ENCODE data around the gene PLXNA4. TPM values are rescaled to one million over a fixed set of nuclear protein-coding genes. Genes with fewer than 3 reads are reported as not detected.

PLXNA4 gene
- total RNA-seq, 2 donors from 2014 or later, result 12.2 to 27.7 TPM

DNA sequence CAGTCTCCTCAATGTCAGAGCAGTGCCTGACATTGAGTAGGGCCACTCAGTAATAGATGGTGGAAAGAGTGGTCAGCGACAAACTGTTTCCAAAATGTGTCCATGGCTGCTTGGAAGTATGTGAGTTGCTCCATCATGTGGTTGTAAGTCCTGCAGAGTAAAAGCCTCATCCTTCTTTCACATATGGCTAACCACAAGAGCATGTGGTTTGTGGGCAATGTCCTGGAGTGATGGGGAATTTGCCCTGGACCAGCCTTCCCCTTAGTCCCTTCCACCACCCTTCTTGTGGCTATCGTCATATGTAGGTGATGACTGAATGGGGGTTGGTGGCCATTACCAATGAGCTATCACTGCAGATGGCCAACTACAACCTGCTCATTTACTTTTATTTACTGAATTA is 33.0 kb upstream of the PLXNA4 start:
- Histone ChIP-seq H3K4me1 (ENCODE audit: control insufficient read depth in 1 of 2, low read depth in 2 of 2) (no peaks in the 10 kb centered on the region), H3K9me3 (no peaks in the 10 kb centered on the region), H3K27ac (no peak overlapping the region), H3K4me3 (no peak overlapping the region), H3K27me3 (replicated peaks; ENCODE audit: insufficient read depth) (no peaks in the 10 kb centered on the region), H3K36me3 (no peaks in the 10 kb centered on the region)
- no peak for ATAC-seq (ENCODE audit: insufficient number of reproducible peaks, low FRiP score, low read depth)
- TF ChIP-seq, protein P1, sequence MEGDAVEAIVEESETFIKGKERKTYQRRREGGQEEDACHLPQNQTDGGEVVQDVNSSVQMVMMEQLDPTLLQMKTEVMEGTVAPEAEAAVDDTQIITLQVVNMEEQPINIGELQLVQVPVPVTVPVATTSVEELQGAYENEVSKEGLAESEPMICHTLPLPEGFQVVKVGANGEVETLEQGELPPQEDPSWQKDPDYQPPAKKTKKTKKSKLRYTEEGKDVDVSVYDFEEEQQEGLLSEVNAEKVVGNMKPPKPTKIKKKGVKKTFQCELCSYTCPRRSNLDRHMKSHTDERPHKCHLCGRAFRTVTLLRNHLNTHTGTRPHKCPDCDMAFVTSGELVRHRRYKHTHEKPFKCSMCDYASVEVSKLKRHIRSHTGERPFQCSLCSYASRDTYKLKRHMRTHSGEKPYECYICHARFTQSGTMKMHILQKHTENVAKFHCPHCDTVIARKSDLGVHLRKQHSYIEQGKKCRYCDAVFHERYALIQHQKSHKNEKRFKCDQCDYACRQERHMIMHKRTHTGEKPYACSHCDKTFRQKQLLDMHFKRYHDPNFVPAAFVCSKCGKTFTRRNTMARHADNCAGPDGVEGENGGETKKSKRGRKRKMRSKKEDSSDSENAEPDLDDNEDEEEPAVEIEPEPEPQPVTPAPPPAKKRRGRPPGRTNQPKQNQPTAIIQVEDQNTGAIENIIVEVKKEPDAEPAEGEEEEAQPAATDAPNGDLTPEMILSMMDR (IDR thresholded peaks at IDR 0.05), result no peak
- no peak for DNase-seq (ENCODE audit: low spot score)

DNA sequence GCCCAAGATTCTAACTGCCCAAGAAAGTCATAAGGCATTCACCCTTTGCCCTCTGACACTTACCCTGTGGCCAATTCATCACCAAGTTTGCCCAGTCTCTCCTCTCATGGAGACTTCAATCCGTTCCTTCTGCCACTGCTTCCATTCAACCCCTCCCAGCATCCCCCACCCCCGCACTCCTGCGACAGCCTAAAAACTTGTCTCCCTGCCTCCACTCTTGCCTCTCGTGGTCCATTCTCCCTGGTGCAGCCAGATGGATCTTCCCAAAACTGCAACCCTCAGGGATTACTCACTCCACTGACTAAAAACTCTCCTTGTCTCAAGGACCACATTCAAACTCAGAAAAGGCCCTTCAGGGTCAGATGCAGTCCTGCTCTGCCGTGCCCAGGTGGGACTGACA is 32.3 kb upstream of the PLXNA4 start:
- no peak for DNase-seq (ENCODE audit: low spot score)
- TF ChIP-seq, protein P1 (IDR thresholded peaks at IDR 0.05), result no peak
- no peaks in the 10 kb centered on the region for H3K27me3 ChIP-seq (replicated peaks; ENCODE audit: insufficient read depth)
- no peak for ATAC-seq (ENCODE audit: insufficient number of reproducible peaks, low FRiP score, low read depth)
- no peaks in the 10 kb centered on the region for H3K36me3 ChIP-seq
- no peak overlapping the region for H3K4me3 ChIP-seq
- H3K4me1 ChIP-seq (ENCODE audit: control insufficient read depth in 1 of 2, low read depth in 2 of 2), result no peaks in the 10 kb centered on the region
- H3K27ac ChIP-seq, result no peak overlapping the region
- H3K9me3 ChIP-seq, result no peaks in the 10 kb centered on the region

DNA sequence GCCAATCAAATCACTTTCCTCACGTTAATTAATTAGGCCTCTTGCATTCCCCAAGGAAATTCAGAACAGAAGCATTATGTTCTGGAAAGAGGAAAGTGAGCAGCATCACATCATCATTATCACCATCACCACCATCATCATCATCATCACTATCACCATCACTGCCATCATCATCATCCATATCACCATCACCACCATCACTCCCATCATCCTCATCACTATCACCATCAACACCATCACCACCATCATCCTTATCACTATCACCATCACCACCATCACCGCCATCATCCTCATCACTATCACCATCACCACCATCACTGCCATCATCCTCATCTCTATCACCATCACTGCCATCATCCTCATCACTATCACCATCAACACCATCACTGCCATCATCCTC is 31.4 kb upstream of the PLXNA4 start:
- TF ChIP-seq, protein P1 (IDR thresholded peaks at IDR 0.05), result no peak
- H3K36me3 ChIP-seq, result no peaks in the 10 kb centered on the region
- H3K27me3 ChIP-seq (replicated peaks; ENCODE audit: insufficient read depth), result no peaks in the 10 kb centered on the region
- H3K4me1 ChIP-seq (ENCODE audit: control insufficient read depth in 1 of 2, low read depth in 2 of 2), result no peaks in the 10 kb centered on the region
- DNase-seq (ENCODE audit: low spot score) (no peak), ATAC-seq (ENCODE audit: insufficient number of reproducible peaks, low FRiP score, low read depth) (no peak)
- H3K27ac ChIP-seq, result no peak overlapping the region
- no peak overlapping the region for H3K4me3 ChIP-seq
- no peaks in the 10 kb centered on the region for H3K9me3 ChIP-seq

DNA sequence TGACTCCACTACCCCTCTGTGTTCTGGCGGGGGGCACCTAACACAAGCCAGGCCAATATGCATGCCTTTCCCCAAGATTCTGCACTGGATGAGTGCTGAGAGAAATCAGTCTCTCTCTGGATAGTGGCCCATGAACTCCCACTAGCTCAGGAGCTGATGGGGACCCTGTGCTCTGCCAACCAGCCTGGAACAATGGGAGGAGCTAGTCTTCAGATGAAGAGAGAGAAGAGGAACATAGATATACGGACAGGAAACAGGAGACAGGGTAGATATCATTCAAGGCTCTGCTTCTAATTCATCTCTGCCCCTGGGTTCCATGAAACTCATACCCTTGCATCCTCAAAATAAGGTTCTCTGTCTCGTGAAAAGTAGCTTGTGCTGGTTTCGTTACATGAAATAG is 27.9 kb upstream of the PLXNA4 start:
- Histone ChIP-seq H3K4me1 (ENCODE audit: control insufficient read depth in 1 of 2, low read depth in 2 of 2) (no peaks in the 10 kb centered on the region), H3K27ac (no peak overlapping the region), H3K9me3 (no peaks in the 10 kb centered on the region), H3K36me3 (no peaks in the 10 kb centered on the region), H3K4me3 (no peak overlapping the region), H3K27me3 (replicated peaks; ENCODE audit: insufficient read depth) (no peaks in the 10 kb centered on the region)
- ATAC-seq (ENCODE audit: insufficient number of reproducible peaks, low FRiP score, low read depth), result no peak
- no peak for DNase-seq (ENCODE audit: low spot score)
- TF ChIP-seq, protein P1 (IDR thresholded peaks at IDR 0.05), result no peak

DNA sequence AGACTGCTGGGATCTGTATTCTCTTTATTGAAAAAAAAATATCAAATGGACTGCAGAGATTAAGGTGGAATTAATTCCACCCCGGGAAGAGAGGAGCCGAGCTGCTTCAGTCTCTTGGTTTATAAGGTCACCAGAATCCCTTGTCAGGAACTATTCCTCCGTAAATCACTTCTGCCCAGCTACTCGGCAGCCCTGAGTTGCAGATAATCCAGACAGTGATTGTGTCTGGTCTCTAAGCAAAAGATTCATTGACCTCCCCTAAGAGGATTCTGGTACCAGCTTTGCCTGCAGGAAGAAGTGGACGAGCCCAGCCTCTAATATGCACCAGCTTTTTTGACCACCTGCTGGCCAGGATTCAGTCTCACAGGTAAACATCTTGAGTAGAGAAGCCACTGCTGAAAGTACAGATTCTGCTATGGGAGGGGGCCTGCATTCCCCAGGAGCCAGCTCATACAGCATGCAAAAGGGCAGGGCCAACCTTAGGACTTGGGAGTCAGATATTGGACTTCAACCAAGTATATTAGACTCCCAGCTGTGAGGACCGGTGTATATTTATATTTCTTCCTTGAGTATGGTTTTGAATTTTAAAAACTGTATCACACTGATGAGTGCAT is 27.1 kb upstream of the PLXNA4 start:
- H3K4me1 ChIP-seq (ENCODE audit: control insufficient read depth in 1 of 2, low read depth in 2 of 2), result no peaks in the 10 kb centered on the region
- DNase-seq (ENCODE audit: low spot score) (no peak), ATAC-seq (ENCODE audit: insufficient number of reproducible peaks, low FRiP score, low read depth) (no peak)
- H3K27me3 ChIP-seq (replicated peaks; ENCODE audit: insufficient read depth), result no peaks in the 10 kb centered on the region
- H3K36me3 ChIP-seq, result no peaks in the 10 kb centered on the region
- no peaks in the 10 kb centered on the region for H3K9me3 ChIP-seq
- H3K4me3 ChIP-seq, result no peak overlapping the region
- TF ChIP-seq, protein P1 (IDR thresholded peaks at IDR 0.05), result no peak
- no peak overlapping the region for H3K27ac ChIP-seq

Data from thoracic aorta (tissue), 2 donors.